Measurements from ENCODE around the gene VIT.

The VIT gene

GRCh38 chr2:36701391-36701795, 4.9 kb downstream of the VIT start:
- no peaks in the 10 kb centered on the region for H3K36me3 ChIP-seq
- no peak for DNase-seq
- H3K27me3 ChIP-seq = no peaks in the 10 kb centered on the region
- no peak overlapping the region for H3K4me3 ChIP-seq
- intact Hi-C loops (cut with DNase I; ENCODE audit: low total_unique reads) = no loop called here
- peaks cover 0 to 9% (median 0%) of the 10 kb centered on the region in 4 donors for H3K4me1 ChIP-seq
- no peaks in the 10 kb centered on the region for H3K9me3 ChIP-seq
- H3K27ac ChIP-seq = no peak overlapping the region
- no peak for TF ChIP-seq CTCF (IDR thresholded peaks at IDR 0.05)

- Histone ChIP-seq H3K27ac (no peak overlapping the region), H3K36me3 (no peaks in the 10 kb centered on the region), H3K4me1 (peaks cover 0 to 9% (median 0%) of the 10 kb centered on the region in 4 donors), H3K27me3 (no peaks in the 10 kb centered on the region), H3K4me3 (no peak overlapping the region), H3K9me3 (no peaks in the 10 kb centered on the region)
- no peak for TF ChIP-seq CTCF (IDR thresholded peaks at IDR 0.05)
- no peak for DNase-seq
- intact Hi-C loops (cut with DNase I; ENCODE audit: low total_unique reads) = no loop called here
Observed at GRCh38 chr2:36701918-36702317, 5.4 kb downstream of the VIT start.

- no peak overlapping the region for H3K4me3 ChIP-seq
- H3K9me3 ChIP-seq = no peaks in the 10 kb centered on the region
- H3K4me1 ChIP-seq = peaks cover 0 to 3% (median 0%) of the 10 kb centered on the region in 4 donors
- no peak for TF ChIP-seq CTCF (IDR thresholded peaks at IDR 0.05)
- no peaks in the 10 kb centered on the region for H3K36me3 ChIP-seq
- intact Hi-C loops (cut with DNase I; ENCODE audit: low total_unique reads) = no loop called here
- DNase-seq = no peak
- no peaks in the 10 kb centered on the region for H3K27me3 ChIP-seq
- H3K27ac ChIP-seq = no peak overlapping the region
Observed at GRCh38 chr2:36702781-36703180, 6.3 kb downstream of the VIT start.

- no peaks in the 10 kb centered on the region for H3K4me1 ChIP-seq
- no peak for TF ChIP-seq CTCF (IDR thresholded peaks at IDR 0.05)
- no peaks in the 10 kb centered on the region for H3K36me3 ChIP-seq
- no peak overlapping the region for H3K27ac ChIP-seq
- intact Hi-C loops (cut with DNase I; ENCODE audit: low total_unique reads) = no loop called here
- H3K4me3 ChIP-seq = no peak overlapping the region
- H3K9me3 ChIP-seq = no peaks in the 10 kb centered on the region
- H3K27me3 ChIP-seq = peaks cover 0 to 2% of the 10 kb centered on the region in 2 donors
- DNase-seq = peak; percentile 60 to 68
Observed at GRCh38 chr2:36704475-36705150, 8.1 kb downstream of the VIT start.

GRCh38 chr2:36705326-36706020, 9.0 kb downstream of the VIT start:
- no peaks in the 10 kb centered on the region for H3K36me3 ChIP-seq
- intact Hi-C loops (cut with DNase I; ENCODE audit: low total_unique reads) = no loop called here
- no peak overlapping the region for H3K27ac ChIP-seq
- no peak for TF ChIP-seq CTCF (IDR thresholded peaks at IDR 0.05)
- no peak for DNase-seq
- H3K27me3 ChIP-seq = peaks cover 0 to 4% of the 10 kb centered on the region in 2 donors
- no peak overlapping the region for H3K4me3 ChIP-seq
- H3K9me3 ChIP-seq = peaks cover 0 to 1% (median 0%) of the 10 kb centered on the region in 3 donors
- no peaks in the 10 kb centered on the region for H3K4me1 ChIP-seq
